GM21423 (cell line): ENCODE results near the gene ZNF841.
A peak's percentile ranks its signal among the peaks of the same experiment; 100 is the strongest.
"Not testable (repeated sequence)": the region's sequence is repeated elsewhere in the genome, so short reads cannot be mapped to it uniquely, and the experiment has no call there.

Experiments used
- ATAC-seq: cut with Tn5 transposase; IDR thresholded peaks from one replicate; pipeline ENCODE4 v1.9.1; 2021; ENCODE audit warnings: mild to moderate bottlenecking, moderate library complexity; ENCODE audit not compliant: unreplicated experiment

Gene ZNF841

GRCh38 chr19:52095172-52096014 is at the start of gene ZNF841:
TSS of gene ZNF841 (minus strand) at chr19:52095765. CDS start at chr19:52084801, 10,964 bp downstream.
- peak; percentile 92 for ATAC-seq

DNA sequence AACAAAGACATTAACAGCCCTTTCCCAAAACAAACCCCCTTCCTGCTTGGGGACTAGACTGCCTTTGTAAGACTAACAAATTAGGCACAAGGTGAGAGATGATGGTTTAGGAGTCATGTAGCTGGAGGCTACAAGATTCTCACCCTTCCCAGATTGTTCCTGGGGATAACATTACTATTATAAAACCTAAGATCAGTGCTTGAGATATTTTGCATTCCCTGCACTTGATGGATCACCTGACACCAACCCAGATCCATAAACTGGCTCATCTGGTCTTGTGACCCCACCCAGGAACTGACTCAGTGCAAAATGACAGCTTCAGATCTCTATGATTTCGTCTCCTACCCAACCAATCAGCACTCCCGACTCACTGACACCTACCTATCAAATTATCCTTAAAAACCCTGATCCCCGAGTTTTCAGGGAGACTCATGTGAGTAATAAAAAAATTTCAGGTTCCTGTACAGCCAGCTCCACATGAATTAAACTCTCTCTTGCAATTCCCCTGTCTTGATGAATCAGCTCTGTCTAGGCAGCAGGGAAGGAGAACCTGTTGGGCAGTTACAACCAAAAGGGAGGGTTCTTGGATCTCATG is 46.5 kb upstream of the ZNF841 start:
- ATAC-seq: no peak

DNA sequence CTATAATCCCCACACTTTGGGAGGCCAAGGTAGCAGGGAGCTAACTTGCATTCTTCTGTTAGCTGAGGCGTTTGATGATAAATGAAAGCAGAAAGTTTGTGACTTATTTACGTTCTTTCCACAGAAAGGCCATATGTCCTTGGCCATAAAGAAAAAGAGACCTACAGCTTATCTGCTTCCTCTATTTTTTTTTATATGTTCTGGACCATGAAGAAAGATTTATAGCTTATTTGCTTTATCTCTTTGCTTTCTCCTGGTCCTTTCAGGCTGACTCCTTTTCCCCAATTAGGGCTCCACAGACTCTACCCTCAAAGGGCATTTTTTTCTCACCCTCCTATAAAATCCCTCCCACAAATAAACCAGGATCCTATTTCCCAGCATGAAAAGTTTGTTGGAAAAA is 45.6 kb upstream of the ZNF841 start:
- no peak for ATAC-seq

GRCh38 chr19:52140032-52140710 is 44.6 kb upstream of the ZNF841 start:
- peak; percentile 93 for ATAC-seq

GRCh38 chr19:52139252-52140031 is 43.9 kb upstream of the ZNF841 start, which contains the start of gene ZNF616:
TSS of gene ZNF616 (minus strand) at chr19:52139938. CDS start at chr19:52130512, 9,426 bp downstream.
- peak; percentile 65 for ATAC-seq

DNA sequence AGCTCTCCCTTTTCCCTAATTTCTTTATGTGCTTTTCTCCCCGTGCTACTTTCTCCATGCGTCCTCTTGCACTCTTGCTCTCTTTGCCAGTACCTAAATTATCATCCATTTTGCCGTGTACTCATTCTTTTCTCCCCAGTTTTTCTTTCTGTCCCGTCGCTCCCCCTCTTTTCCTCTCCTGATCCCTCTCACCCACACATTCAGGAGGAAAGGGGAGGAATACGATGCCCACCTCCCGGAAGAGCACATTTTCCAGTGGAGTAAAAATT is 43.4 kb upstream of the ZNF841 start:
- no peak for ATAC-seq

DNA sequence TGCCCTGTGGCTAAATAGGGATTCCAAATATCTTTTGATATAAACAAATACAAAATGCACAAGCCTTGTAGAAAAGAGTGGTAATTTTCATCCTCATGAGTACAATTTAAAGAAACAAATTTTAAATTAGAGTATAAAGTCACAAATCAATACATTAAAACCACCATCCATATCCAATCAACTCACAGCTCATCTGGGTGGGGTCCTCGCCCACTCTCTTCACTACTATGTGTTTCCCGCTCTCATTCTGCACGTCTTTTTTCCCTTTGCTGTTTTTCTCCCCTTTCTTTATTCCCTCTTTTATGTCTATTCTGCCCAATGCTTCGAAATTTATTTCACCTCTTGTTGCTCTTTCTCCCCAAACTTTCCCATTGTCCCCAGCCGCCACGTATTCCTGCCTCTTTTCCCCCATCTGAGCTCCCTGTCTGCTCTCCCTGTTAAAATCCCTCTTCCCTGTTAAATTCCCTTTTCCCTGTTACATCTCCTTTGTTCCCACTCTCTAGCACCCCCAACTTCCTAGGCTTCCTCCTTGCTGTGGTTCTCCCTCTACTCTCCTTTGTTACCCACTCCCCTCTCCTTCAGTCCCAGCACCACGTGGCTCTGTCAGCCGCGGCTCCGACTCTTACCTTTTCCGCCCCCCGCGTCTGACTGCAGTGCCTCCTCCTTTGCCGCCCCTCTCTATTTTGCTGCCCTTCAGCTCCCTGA is 42.9 kb upstream of the ZNF841 start:
- no peak for ATAC-seq

DNA sequence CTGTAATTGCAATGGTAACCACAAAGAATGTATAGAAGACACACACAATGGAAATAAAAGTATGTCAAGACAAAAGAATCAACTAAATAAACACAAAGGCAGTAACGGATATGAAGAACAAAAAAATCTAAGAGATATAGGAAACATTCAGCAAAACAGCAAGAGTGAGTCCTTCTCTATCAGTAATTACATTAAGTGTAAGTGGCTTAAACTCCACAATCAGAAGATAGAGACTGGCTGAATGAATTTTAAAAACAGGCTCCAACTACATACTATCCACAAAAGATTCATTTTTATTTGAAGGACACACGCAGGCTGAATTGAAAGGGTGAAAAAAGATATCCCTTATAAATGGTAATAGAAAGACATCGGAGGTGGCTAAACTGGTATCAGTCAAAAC is 24.7 kb upstream of the ZNF841 start:
- ATAC-seq: no peak

DNA sequence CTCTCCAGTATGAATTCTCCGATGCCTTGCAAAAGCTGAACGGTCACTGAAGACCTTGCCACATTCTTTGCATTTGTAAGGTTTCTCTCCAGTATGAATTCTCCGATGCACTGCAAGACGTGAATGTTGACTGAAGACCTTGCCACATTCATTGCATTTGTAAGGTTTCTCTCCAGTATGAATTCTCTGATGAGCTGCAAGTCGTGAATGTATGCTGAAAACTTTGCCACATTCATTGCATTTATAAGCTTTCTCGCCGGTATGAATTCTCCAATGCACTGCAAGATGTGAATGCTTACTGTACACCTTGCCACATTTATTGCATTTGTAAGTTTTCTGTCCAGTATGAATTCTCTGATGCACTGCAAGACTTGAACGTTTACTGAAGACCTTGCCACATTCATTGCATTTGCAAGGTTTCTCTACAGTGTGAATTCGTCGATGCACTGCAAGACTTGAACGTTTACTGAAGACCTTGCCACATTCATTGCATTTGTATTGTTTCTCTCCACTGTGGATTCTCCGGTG is 20.0 kb upstream of the ZNF841 start:
- no peak for ATAC-seq

- ATAC-seq: no peak
Measured at GRCh38 chr19:52114691-52115090, 19.1 kb upstream of the ZNF841 start.

GRCh38 chr19:52112624-52113023 is 17.1 kb upstream of the ZNF841 start:
- ATAC-seq: no peak

GRCh38 chr19:52110780-52111179 is 15.2 kb upstream of the ZNF841 start:
- no peak for ATAC-seq

GRCh38 chr19:52102782-52103181 is 7.2 kb upstream of the ZNF841 start:
- no peak for ATAC-seq

DNA sequence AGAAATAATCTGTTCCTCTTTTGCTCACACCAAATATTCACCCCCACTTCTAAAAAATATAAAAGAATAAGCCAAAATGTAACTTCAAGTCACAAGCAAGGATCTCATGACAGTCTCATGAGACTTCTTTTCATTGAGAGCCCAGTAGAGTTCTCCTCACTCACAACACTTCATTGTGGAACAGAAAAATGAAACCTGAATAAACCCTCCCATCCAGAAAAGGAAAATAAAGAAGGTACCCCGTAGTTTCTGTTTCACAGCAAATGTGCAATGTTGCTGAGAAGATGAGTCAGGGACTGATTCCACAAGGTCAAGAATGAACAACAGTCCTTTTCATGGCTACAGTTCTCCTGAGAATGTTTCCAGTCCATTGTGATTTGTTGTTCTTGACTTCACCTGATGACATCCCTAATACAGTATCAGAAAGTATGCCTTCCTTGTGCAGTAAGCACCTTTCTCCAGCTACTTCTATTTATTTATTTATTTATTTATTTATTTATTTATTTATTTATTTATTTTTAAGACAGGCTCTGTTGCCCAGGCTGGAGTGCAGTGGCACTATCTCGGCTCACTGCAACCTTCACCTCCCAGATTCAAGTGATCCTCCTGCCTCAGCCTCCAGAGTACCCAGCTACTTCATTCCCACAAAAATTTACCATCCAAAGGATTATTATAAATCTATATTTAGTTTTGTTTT is 6.4 kb upstream of the ZNF841 start:
- ATAC-seq: no peak

GRCh38 chr19:52099497-52100138 is 4.1 kb upstream of the ZNF841 start:
- ATAC-seq: no peak

DNA sequence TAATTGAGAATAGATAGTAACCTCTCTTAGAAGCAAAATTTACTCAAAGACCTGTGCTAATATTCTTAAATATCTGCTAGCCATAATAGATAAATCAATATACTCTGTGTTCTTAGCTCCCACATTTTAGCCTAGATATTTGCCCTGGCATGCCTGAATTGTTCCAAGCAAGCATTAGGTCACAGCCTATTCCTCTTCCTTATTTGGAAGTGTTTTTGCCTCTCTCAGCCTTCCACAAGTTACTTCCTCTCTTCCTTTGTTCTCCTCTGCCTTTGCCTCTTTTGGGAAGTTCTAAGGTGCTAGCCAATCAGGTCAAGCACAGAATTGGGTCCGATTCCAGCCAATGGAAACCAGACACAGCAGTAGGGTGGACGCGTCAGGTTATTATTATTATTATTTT is 851 bp upstream of the ZNF841 start:
- not testable (repeated sequence) for ATAC-seq

DNA sequence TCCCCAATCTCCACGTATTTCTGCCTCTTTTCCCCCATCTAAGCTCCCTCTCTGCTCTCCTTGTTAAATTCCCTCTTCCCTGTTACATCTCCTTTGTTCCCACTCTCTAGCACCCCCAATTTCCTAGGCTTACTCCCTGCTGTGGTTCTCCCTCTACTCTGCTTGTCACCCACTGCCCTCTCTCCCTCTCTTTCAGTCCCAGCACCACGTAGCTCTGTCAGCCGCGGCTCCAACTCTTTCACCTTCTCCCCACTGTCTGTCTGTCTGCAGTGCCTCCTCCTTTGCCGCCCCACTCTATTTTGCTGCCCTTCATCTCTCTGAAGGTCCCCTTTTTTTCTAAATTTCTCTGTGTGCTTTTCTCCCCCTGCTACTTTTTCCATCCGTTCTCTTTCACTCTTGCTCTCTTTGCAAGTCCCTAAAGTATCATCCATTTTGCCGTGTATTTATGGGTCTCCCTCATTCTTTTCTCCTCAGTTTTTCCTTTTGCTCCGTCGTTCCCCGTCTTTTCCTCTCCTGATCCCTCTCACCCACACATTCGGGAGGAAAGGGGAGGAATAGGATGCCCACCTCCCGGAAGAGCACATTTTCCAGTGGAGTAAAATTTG is 937 bp downstream of the ZNF841 start:
- no peak for ATAC-seq

GRCh38 chr19:52086481-52086880 is 9.1 kb downstream of the ZNF841 start:
- no peak for ATAC-seq

- no peak for ATAC-seq
Measured at GRCh38 chr19:52070496-52070895, 25.1 kb downstream of the ZNF841 start.
